Astrocyte (in vitro differentiated cells and primary cell): ENCODE measurements around the gene ARHGEF11. TPM values are rescaled to one million over a fixed set of nuclear protein-coding genes. Genes with fewer than 3 reads are reported as not detected.

Source experiments
- DNase-seq: peaks from one replicate; pipeline ENCODE4 v3.0.0-alpha.2; 2010; ENCODE audit warnings: low read depth
- FAIRE-seq: peaks from 2 replicates; lab custom pipeline; 2011; peaks lifted over from hg19 to GRCh38; lab: Jason Lieb, UNC
- H2AFZ ChIP-seq: 2 replicates; pipeline ENCODE4 v1.6.0; 2012; ENCODE audit warnings: low read depth, low read length, inconsistent platforms
- H3K27ac ChIP-seq: 2 replicates; pipeline ENCODE4 v1.5.1; 2011; ENCODE audit warnings: low read depth, low read length, inconsistent platforms
- H3K27me3 ChIP-seq: 2 replicates; pipeline ENCODE4 v1.6.0; 2011; ENCODE audit warnings: low read length, inconsistent platforms; ENCODE audit not compliant: insufficient read depth
- H3K36me3 ChIP-seq: 2 replicates; pipeline ENCODE4 v1.5.1; 2011; ENCODE audit warnings: low read length, inconsistent platforms; ENCODE audit not compliant: insufficient read depth
- H3K4me1 ChIP-seq: 2 replicates; pipeline ENCODE4 v1.5.1; 2011; ENCODE audit warnings: low read length, inconsistent platforms; ENCODE audit not compliant: insufficient read depth
- H3K4me2 ChIP-seq: 2 replicates; pipeline ENCODE4 v1.6.0; 2012; ENCODE audit warnings: low read length, inconsistent platforms
- H3K4me3 ChIP-seq: 2 replicates; pipeline ENCODE4 v1.5.1; 2011; ENCODE audit warnings: low read depth, mild to moderate bottlenecking, low read length, inconsistent platforms; ENCODE audit not compliant: insufficient read depth
- H3K79me2 ChIP-seq: 2 replicates; pipeline ENCODE4 v1.6.0; 2012; ENCODE audit warnings: mild to moderate bottlenecking, low read length, inconsistent platforms; ENCODE audit not compliant: insufficient read depth
- H3K9ac ChIP-seq: 2 replicates; pipeline ENCODE4 v1.6.0; 2012; ENCODE audit warnings: mild to moderate bottlenecking, low read length, inconsistent platforms
- H3K9me3 ChIP-seq: 2 replicates; pipeline ENCODE4 v1.5.1; 2012; ENCODE audit warnings: low read depth, mild to moderate bottlenecking, low read length, inconsistent platforms; ENCODE audit not compliant: insufficient read depth
- H4K20me1 ChIP-seq: 2 replicates; pipeline ENCODE4 v1.6.0; 2012; ENCODE audit warnings: low read length, inconsistent platforms; ENCODE audit not compliant: insufficient read depth
- H3K27ac Mint-ChIP-seq: one replicate; pipeline ENCODE4 v1.8.0; 2021; ENCODE audit warnings: mild to moderate bottlenecking, mixed read lengths; ENCODE audit not compliant: unreplicated experiment
- H3K27me3 Mint-ChIP-seq: one replicate; pipeline ENCODE4 v1.8.0; 2021; ENCODE audit warnings: low read depth, mixed read lengths; ENCODE audit not compliant: unreplicated experiment
- H3K36me3 Mint-ChIP-seq: one replicate; pipeline ENCODE4 v1.8.0; 2021; ENCODE audit warnings: low read depth, mixed read lengths; ENCODE audit not compliant: unreplicated experiment
- H3K4me1 Mint-ChIP-seq: one replicate; pipeline ENCODE4 v1.8.0; 2021; ENCODE audit warnings: low read depth, mixed read lengths; ENCODE audit not compliant: unreplicated experiment
- H3K4me3 Mint-ChIP-seq: one replicate; pipeline ENCODE4 v1.8.0; 2021; ENCODE audit warnings: mild to moderate bottlenecking, moderate library complexity, mixed read lengths; ENCODE audit not compliant: unreplicated experiment
- H3K9me3 Mint-ChIP-seq: one replicate; pipeline ENCODE4 v1.8.0; 2021; ENCODE audit warnings: mild to moderate bottlenecking, mixed read lengths; ENCODE audit not compliant: unreplicated experiment
- CTCF ChIP-seq: IDR thresholded peaks from 2 replicates; pipeline ENCODE4 v1.5.1; 2011; ENCODE audit warnings: low read depth, mild to moderate bottlenecking, inconsistent platforms, low read length, moderate library complexity; ENCODE audit not compliant: insufficient read depth
- EZH2 ChIP-seq: IDR thresholded peaks from 2 replicates; pipeline ENCODE4 v1.6.1; 2012; ENCODE audit warnings: mild to moderate bottlenecking, low read length, inconsistent platforms; ENCODE audit not compliant: insufficient read depth
- microRNA-seq: library from miRNA; unstranded; fragments of <30 nt; microRNA quantifications from one replicate; pipeline ENCODE4 v1.2.0, GENCODE V29; 2020
- total RNA-seq: library from RNA; stranded (reverse); gene quantifications from 2 replicates; pipeline ENCODE4 v1.2.1, GENCODE V29; 2021

Gene ARHGEF11
- total RNA-seq, 1 donor from 2014 or later = 29.2 TPM

- Histone ChIP-seq H3K36me3 (no peaks in the 10 kb centered on the region), H2AFZ (no peak overlapping the region), H3K9ac (no peak overlapping the region), H3K27ac (no peak overlapping the region), H3K79me2 (no peaks in the 10 kb centered on the region), H3K4me3 (no peak overlapping the region), H3K9me3 (no peaks in the 10 kb centered on the region), H3K4me2 (no peak overlapping the region), H4K20me1 (no peaks in the 10 kb centered on the region), H3K4me1 (no peaks in the 10 kb centered on the region), H3K27me3 (peaks cover 35% of the 10 kb centered on the region)
- Mint-ChIP-seq H3K27ac (no peak overlapping the region), H3K27me3 (peaks cover 82% of the 10 kb centered on the region), H3K4me1 (peaks cover 7% of the 10 kb centered on the region), H3K36me3 (no peaks in the 10 kb centered on the region), H3K4me3 (no peak overlapping the region), H3K9me3 (no peaks in the 10 kb centered on the region)
- no peak for TF ChIP-seq CTCF
- FAIRE-seq = no peak
- DNase-seq = no peak
These were observed 159.6 kb downstream of the ARHGEF11 start for GRCh38 chr1:156885880-156886355.

GRCh38 chr1:156885314-156885713, 160.2 kb downstream of the ARHGEF11 start:
- H3K4me3 Mint-ChIP-seq = no peak overlapping the region
- Histone ChIP-seq H3K36me3 (no peaks in the 10 kb centered on the region), H3K9ac (no peak overlapping the region), H3K4me3 (no peak overlapping the region), H3K9me3 (no peaks in the 10 kb centered on the region), H2AFZ (no peak overlapping the region), H4K20me1 (no peaks in the 10 kb centered on the region), H3K27me3 (peaks cover 39% of the 10 kb centered on the region), H3K79me2 (no peaks in the 10 kb centered on the region), H3K27ac (no peak overlapping the region), H3K4me1 (no peaks in the 10 kb centered on the region), H3K4me2 (no peak overlapping the region)
- H3K4me1 Mint-ChIP-seq = peaks cover 6% of the 10 kb centered on the region
- no peaks in the 10 kb centered on the region for H3K9me3 Mint-ChIP-seq
- DNase-seq (no peak), FAIRE-seq (no peak)
- no peaks in the 10 kb centered on the region for H3K36me3 Mint-ChIP-seq
- H3K27ac Mint-ChIP-seq = no peak overlapping the region
- H3K27me3 Mint-ChIP-seq = peaks cover 81% of the 10 kb centered on the region
- no peak for TF ChIP-seq CTCF
- TF ChIP-seq EZH2 = no peak

Small RNA genes within 50 kb of the gene (microRNA-seq; reads per million reads assigned to microRNA genes)
- 2.5 reads per million for gene MIR765

Other genes with a start within 250 kb of the ARHGEF11 start
- gene SH2D2A, start 228.9 kb downstream of the ARHGEF11 start, total RNA-seq = 0.89 and 1.1 TPM in 2 replicates
- 0.05 TPM in 1 of 2 replicates, not detected in the other for gene INSRR, start 186.6 kb downstream of the ARHGEF11 start, total RNA-seq
- gene NTRK1, start 184.9 kb downstream of the ARHGEF11 start, total RNA-seq = 0.10 and 0.27 TPM in 2 replicates
- gene PEAR1, start 152.0 kb downstream of the ARHGEF11 start, total RNA-seq = 8.5 and 17.3 TPM in 2 replicates
- gene LRRC71, start 125.1 kb downstream of the ARHGEF11 start, total RNA-seq = 0.14 TPM in 1 of 2 replicates, not detected in the other
- not detected in 2 replicates for gene ETV3L, start 54.1 kb upstream of the ARHGEF11 start, total RNA-seq
- gene ETV3, start 92.7 kb upstream of the ARHGEF11 start, total RNA-seq = 35.4 and 37.5 TPM in 2 replicates